D341Med (cell line): ENCODE measurements around the gene KCTD16.

ENCODE experiments used
- DNase-seq: peaks from one replicate; pipeline ENCODE4 v3.0.0; 2012; ENCODE audit warnings: low spot score

KCTD16 gene

DNA sequence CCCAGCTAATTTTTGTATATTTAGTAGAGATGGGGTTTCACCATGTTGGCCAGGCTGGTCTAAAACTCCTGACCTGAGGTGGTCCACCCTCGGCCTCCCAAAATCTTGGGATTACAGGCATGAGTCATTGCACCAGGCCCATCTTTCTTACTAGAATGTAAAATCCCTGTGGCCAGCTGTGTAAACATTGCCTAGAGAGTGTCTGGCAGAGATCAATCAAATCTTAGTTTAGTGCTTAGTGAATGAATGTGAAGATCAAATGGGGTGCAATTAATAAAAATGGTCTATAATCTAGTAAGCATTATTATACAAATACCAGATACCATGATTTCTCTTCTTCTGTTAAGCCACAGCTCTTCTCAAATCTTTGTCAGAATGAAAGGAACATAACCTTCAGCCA is 289.9 kb downstream of the KCTD16 start:
- no peak for DNase-seq

DNA sequence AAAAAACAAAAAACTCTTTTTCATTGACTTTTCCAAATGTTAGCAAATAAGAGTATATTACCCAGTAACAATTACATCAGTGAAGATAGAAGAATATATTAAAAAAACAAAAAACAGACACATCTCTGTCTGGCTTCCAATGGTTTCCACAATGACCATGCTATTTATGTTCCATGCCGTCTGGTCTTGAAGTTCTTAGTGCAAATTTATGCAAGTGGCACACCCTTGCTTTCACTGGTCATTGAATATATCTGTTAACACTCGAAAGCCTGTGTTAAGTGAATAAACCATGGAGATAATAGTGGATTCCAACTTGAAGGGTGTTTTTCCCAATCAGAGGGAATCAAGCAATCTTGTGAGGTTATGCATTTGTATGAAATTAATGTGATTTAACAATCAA is 291.9 kb downstream of the KCTD16 start:
- no peak for DNase-seq

DNA sequence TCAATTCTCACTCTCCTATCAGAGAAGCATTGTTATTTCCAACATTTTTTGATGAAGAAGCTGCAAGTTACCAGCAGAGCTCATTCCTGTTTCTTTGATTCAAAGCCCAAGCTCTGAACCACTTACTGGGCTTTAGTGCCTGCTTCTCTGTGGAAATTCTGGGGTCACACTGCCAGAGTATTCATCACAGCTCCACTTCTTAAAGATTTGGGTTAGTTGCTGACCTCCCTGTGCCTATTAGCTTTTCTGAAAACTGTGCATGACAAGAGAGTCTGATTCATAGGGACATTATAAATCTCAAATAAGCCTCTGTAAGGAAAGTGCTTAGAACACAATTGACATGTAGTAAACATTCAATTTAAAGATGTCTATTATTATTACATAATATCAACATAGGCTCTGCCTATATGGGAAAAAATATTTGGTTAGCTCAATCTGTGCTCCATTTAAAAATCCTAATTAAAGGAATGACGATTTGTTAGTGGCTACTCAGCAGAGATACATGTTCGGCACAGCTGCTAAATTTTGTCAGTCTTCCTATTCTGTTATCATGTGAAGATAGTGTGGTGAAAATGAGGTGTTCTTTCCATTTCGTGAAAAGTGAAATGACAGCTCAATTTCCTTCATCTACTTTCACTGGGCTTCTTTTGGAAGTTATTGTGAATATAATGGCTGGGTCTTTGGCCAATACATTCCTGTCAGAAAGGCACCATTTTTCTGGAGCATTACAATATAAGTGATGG is 293.0 kb downstream of the KCTD16 start:
- no peak for DNase-seq

DNA sequence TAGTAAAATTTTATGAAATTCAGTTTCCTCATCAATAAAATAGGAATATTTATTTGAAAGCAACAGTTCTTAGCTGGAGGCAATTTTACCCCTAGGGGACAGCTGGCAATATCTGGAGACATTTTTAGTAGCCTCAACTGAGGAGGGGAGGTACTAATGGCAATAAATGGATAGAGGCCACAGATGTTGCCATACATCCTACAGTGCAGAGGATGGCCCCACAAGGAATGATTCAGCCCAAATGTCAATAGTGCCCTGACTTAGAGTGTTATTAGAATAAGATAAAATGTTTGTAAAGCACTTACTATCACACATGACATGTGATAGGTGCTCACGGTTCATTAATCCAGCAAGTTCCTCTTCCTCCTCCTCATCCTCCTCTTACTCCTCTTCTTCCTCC is 293.6 kb downstream of the KCTD16 start:
- DNase-seq, result no peak

DNA sequence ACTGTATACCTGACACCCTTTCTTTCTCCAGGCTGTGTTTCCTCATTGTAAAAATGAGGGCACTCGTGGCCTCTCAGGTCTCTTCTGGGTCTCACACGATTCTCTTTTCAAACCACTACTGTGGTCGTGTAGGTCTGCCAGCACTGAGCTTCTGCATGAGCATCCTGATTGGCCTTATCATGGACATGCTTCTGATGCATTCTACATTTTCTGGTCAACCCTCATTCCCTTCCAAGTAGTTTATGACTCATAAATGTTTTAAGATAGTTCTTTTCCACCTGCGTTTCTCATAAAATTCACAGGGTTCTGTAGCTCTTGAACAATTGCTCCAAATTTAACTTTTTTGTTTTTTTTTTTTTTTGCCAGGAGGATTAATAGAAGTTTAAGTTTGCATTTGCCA is 294.8 kb downstream of the KCTD16 start:
- DNase-seq, result no peak

DNA sequence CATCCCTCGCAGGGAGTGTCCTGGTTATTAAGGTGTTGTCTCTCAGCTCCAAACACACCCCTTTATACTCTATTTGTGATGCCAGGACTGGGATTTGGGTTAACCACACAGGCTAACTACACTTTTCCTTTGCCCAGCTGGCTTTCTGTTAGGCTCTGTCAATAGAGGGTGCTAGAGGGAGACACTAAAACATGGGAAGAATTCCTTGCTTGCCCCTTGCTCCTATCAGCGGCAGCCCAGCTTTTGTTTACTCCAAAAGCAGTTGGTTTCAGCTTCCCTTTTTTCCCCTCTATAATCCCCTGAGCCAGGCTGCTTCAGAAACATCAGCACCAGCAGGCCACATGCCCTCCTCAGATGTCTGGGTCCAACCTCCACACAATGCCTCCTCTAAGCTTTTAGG is 297.1 kb downstream of the KCTD16 start:
- peak; percentile 69 for DNase-seq

DNA sequence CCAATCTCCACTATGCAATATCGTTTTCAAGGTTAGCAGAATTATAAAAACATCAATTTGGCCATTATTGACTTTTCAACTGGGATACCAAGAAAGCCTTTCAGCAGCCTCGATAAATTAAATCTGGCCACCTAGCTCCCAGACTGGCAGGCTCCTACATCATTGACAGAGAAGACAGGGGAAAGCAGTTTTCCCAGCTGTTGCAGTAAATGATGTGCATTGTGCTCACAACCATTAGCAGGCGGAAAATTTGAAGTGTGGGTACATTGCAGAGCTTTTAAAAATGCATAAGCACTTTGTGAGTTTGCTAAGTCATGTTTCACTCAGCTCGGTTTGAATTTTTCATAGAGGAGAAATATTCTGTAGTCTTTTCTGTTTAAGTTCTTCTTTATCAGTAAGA is 297.9 kb downstream of the KCTD16 start:
- DNase-seq, result no peak

DNA sequence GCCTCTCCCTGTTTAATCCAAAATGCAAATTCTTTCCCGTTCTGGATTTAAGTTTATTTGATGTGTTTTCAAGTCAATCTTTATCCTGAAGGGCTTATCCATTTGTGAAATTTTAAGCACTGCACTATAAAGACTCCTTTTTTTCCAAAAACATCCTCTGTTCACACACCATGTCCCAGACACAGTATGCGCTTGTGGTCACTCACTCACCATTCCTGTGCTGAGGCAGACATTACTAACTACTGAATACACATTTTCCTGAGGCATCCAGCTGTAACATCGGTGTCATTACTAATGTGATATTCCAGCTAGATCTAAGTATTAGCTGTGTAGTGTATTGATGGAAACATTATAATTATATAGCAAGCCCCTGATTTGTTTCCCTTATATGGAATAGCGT is 298.4 kb downstream of the KCTD16 start:
- no peak for DNase-seq

DNA sequence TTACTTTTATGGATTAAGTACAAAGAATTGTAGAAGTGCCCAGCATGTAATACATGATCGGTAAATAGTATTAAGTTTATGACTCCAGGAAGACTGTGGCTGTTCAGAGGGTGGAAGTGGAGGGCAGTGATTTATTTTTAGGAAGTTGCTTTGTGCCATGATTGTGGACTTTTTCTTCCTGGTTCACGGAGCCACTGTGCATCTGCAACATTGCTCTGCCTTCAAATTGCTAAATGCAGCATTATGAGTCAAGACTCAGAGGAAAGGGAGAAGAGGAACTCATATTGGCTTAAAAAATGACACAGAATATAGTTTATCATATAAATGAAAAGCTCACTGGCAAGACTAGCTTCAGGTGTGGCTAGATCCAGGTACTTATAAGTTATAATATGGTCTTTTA is 301.5 kb downstream of the KCTD16 start:
- no peak for DNase-seq

DNA sequence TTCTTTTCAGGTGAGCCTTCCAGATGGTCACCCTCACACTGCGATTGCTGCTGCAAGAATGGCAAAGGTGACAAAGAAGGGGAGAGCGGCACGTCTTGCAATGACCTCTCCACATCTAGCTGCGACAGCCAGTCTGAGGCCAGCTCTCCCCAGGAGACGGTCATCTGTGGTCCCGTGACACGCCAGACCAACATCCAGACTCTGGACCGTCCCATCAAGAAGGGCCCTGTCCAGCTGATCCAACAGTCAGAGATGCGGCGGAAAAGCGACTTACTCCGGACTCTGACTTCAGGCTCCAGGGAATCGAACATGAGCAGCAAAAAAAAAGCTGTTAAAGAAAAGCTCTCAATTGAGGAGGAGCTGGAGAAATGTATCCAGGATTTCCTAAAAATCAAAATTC is 303.0 kb downstream of the KCTD16 start:
- DNase-seq, result no peak

DNA sequence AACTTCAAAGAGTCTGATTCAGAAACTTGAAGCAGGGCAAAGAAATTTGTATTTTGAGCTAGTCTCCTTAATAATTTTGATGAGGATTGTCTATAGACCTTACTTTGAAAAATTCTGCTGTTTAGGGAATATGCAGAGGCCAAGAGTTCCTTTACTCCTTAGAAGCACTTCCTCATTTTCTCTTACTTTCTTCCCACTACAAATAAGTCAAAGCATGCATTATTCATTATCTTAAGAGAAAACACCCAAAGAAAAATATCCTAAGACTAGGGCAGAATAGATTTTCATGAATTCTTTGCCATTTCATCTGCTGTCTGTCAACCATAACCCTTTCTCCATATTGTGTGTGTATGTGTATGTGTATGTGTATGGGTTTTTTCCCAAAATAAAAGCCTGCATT is 307.9 kb downstream of the KCTD16 start:
- DNase-seq, result no peak

DNA sequence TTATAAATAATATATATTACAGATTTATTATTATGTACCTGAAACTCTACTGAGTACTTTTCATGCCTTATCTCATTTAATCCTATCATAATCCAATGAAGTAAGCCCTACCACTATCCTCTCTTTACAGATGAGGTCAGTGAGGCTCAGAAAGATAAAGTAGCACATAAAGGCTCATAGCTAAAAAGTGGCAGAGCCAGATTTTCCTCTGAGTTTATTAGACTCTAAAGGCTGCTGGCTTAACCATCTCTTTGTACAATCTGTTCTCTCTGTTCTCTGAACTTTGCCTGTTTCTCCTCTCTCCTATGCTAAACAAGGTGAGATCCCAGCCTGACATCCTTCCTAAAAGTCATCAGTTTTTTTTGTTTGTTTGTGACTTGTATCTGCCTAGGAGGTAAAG is 311.2 kb downstream of the KCTD16 start:
- DNase-seq, result no peak

DNA sequence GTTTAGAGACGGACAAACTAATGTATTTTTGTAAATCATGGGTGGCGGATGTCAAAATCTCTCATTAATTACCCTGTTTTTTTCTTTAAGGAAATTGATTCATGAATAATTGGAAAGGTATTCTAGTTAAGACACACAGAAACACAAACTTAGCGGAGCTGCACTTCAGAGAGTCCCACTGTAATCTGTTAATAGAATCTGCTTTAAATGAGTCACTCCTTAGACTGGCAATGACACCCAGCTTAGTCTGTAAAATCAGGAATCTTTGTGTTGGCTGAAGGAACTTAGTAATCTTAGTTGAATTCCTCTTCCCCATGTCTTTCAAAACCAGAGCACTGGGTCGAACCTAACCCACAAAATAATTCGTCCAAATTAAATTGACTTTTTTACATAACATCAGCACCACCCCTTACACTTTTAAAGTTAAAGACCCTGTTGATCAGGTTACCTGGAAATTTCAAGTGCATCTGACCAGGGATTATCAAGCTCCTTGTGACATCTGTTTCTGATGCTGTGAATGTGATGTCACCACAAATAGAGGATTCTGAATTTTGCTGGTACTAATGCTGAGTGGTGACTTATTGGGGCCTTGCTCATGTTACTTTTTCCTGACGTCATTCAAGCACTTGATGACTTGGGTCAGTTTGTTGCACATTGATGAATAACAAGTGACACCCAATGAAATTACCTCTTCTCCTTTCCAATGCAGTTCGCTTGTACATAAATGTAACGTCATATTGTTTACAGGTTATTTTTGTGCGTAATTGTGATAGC is 313.6 kb downstream of the KCTD16 start:
- no peak for DNase-seq

DNA sequence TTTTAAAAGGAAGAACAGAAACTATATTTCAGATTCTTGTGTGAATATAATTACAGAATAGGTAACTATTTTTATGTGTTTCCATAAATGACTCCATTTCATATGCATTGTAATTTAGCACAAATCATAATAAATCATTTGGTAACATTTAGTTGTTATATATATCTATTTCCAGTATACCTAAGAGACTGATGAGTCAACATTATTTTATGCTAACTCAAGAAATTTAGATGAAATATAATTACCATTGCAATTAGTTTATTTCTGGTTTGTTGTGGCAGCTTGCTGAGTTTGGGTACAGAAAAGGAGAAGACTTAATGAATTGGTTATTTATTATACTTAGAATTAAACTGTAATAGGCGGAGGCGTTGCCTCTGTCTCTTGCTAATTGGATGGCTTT is 314.9 kb downstream of the KCTD16 start:
- DNase-seq, result no peak

DNA sequence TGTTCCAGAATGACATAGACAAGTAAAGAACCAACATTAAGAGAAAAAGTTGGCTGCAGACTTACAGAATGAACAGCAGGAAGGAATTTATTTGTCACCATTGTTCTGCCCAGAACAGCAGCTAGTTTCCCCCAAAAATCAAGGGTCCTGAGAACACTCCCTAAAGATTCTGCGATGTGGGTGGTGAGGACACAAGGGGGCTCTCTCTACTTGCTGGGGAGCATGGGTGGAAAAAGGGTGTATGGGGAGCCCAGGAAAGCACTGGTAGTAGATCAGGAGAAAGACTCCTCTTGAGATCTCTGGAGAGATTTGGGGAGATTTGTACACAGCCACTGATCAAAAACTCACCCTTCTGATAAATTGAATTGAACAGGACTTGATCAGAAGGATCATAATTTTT is 316.5 kb downstream of the KCTD16 start:
- no peak for DNase-seq

DNA sequence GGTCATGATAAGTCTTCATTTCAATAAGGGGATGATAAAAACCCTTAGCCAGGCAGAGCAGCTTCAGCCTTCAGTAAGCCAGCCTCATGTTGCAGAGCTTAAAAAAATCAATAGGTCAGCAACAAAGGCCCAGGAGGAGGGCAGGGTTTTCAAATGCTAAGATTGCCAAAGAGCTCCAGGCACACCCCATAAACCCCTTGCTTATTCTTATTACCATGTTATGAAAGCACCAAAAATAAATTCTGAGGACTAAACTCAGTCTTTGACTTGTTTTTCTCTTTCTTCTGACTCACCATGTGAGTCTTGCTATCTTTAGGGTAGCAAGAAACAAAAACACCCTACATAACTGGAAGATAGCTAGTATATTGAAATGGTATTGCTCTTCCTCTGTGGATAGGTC is 317.1 kb downstream of the KCTD16 start:
- DNase-seq, result no peak

DNA sequence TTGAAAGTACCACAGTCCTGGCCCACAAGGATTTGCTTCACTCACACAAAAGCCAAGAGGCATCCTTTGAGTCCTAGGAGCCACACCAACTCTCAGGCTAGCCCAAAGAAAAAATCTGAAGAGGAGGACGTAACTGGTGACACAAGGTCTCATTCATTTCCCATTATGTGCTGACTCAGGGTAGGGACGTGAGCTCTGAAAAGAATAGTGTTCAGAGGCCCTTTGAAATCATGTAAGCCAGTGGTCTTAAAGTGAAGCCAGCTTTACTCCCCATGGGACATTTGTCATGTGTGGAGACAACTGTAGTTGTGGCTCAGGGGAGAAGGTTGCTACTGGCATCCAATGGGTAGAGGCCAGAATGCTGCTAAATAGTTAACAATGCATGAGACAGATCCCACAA is 332.4 kb downstream of the KCTD16 start:
- DNase-seq, result no peak

DNA sequence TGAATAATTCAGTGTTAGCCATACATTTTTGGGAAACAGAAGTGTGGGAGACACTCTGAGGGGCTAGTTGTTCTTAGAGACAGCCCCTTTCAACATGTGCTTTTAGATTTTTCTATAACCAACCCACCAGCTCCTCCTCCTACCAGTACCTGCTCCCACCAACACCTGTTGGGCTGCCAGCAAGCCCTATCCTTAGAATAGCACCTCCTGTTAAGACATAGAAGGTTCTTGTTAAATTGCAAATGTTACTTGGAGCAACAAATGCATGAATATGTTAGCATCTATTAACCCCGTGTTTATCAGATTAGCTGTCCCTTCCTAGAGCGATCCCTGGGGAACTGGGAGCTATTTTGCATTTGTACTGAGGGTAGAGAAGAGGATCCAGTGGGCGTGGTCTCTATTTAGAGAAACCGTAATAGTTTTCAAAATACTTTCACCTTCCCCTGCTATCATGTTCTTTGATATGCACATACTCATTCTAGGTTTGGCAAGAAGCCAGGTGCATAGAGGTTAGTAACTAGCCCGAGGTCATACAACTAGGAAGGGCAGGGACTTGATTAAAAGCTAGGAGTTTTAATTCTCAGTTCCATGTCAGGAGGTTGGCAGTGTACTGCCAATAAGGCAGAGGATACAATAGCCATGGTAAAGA is 334.4 kb downstream of the KCTD16 start:
- DNase-seq, result no peak

DNA sequence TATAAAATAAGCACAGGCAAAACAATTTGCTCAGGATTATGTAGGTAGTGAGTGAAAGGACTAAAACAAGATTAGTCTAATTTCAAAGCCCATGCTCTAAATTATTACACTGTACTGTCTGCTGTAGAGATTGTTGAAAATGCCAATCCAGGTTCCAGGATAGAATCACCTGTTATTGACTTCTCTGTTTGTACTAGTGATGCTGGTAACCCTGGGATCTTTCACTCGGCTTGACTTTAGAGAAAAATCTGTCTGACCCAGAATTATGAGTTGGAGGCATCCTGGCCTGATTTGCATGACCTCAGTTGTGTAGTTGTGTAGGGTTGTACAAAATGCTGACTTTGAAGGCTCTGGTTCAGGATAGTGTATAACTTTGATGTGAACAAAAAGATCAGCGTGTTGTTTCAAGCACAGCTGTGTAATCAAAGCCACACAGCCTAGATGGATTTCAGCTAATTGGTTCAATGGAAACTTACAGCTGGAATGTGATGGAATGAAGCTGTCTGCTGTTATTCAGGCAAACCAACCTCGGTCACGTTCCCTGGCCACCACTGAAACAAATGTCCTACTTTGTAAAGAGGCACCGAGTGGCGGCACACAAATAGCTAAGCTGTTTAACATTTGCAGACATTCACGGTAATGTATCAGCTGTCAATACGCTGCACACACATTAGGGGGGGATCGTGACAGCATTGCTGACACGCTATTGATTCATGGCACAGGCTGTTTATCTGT is 340.3 kb downstream of the KCTD16 start:
- no peak for DNase-seq

DNA sequence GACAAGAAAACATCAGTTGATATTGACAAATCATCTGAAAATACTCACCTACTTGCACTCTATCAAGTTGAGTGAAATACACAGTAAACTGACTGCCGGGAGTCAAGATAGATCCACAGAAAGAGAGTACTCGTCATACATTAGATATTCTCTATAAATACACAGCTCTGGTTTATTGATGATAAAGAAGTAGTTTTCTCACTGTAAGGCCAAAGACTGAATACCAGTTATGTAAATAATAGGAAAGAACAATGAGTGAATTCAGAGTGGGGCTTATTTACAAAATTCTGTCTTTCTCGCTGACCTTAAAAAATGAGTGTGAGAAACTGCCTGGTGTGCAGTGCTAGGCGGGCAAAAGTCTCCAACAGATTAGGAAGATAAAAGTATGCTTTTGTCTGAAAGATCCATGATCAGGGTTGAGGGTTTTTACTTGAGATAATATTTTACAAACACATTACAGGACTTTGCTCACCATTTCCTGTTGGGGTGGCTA is 341.0 kb downstream of the KCTD16 start:
- DNase-seq, result no peak

DNA sequence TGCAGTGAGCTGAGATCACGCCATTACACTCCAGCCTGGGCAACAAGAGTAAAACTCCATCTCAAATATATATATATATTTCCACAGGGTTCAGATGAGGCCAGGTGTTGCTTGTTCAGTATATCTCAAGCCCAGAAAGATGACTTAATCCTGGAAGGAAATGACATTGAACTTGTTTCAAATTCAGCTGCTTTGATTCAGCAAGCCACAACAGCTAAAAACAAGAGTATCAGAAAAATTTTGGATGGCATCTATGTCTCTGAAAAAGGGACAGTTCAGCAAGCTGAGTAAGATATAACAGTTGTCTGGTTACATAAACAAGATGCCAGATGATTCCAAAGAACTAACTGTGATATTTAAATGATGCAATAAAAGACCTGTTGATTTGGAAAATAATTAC is 352.0 kb downstream of the KCTD16 start:
- no peak for DNase-seq

DNA sequence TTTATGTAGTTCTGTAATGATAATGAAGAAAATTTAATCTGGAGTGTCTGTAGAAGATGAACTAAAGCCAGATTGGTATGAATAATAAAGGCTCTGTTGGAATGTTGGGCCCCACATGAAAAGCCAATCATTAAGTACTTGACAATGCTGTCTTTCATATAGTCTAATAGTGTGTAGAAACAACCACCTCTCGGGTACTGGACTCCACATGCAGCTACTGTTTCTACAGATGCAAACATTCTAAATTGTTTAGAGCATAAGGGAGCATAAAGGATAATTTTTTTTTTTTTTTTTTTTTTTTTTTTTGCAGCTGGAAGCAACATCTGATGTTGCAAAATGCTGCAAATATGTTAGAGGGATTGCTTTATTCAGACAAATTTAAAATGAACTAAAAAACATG is 354.3 kb downstream of the KCTD16 start:
- no peak for DNase-seq
